HG03060 (cell line): Measurements from ENCODE around the gene GPR18.
"Not testable (repeated sequence)": the region's sequence is repeated elsewhere in the genome, so short reads cannot be mapped to it uniquely, and the experiment has no call there.

Experiments
- ATAC-seq: cut with Tn5 transposase; IDR thresholded peaks from one replicate; pipeline ENCODE4 v1.9.1; 2021; ENCODE audit warnings: low read depth, moderate number of reproducible peaks; ENCODE audit not compliant: unreplicated experiment

The GPR18 gene

DNA sequence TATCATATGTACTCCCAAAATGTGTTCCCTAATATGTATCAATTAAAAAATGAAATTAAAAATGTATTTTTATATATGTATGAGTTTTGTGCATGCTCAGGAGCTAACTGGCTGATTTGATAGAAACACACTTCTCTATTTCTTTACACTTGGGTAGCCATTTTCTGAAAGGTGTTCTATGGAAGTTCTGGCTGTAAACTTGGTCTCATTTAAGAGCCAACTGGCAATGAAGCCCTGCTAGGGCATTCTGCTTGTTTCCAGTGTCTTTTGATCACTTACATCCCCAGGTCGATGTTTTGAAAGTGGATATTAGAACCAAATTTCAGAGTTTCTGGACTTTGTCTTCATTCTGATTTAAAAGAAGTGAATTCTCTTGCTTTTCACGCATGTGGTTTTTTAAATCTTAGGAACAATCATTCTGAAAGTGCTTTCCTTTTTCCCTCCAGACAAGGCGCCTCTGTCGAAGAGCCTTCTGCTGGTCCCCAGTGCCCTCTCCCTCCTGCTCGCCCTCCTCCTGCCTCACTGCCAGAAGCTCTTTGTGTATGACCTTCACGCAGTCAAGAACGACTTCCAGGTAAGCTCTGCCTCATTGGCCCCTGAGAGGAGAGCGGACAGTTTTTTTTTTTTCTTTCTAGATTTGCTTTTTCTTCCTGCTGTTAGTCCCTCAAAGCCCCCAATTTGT, 20.1 kb downstream of the GPR18 start:
- ATAC-seq = no peak

DNA sequence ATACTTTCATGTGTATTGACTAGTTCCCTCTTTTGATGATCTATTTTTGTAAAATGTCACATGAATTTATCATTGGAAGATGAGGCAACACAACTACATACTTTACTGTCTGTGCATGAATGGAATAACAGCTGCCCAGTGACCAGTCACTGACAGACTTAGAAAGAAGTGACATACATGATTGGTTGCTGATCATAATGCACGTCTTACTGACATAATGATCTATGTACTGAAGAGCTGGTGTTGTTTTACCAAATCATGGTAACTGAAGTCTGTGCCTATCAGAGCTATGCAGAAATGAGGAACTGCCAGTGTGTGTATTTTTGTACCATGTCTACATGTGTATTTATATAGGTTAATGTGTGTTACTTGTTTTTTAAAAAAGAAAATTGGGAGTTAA, 26.5 kb downstream of the GPR18 start:
- no peak for ATAC-seq

- no peak for ATAC-seq
These were observed 27.2 kb downstream of the GPR18 start for GRCh38 chr13:99230991-99231390.

GRCh38 chr13:99230588-99230987, 27.6 kb downstream of the GPR18 start:
- ATAC-seq = not testable (repeated sequence)

DNA sequence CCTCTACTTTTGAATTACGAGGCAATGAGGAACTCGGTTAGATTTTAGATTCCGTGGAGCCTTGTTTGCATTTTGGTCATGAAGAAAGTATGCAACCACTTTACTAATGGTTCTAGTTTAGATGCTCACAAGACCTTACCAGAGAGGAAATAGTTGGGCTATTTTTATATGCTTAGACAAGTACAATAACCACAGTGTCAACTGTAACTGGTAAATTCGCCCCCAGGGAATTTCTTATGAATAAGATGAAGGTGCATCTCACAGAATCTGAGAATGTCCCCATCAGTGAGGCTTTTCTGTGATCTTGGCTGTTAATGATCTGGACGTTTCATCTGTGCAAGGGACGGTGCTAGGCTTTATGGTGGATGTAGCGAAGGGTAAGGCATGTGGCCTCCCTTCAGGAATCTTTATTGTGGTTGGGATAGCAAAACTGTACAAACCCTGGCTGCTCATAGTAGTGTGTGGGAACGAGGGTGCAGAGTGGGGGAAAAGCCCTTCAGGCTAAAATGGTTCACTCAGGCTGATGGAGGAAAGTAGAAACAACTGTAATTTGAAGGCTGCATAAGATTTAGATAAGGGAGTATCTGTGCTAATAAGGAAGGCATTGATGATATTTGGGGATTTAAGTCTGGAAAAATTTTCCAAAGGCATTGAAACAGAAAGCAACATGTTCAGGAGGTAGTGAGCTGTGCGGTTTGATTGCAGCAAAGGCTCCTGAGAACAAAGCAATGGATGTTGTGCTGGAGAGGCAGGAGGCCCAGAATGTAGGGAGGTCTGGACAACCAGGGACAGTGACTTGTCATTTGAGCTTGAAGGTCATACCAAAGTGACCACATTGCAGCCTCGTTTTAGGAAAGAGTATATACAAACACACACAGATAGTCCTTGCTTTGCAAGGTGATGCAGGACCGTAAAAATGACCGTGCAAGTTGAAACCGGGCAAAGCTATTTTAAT, 29.2 kb downstream of the GPR18 start:
- ATAC-seq = peak; percentile 97

- ATAC-seq = no peak
These were observed 30.1 kb downstream of the GPR18 start for GRCh38 chr13:99227909-99228688.

DNA sequence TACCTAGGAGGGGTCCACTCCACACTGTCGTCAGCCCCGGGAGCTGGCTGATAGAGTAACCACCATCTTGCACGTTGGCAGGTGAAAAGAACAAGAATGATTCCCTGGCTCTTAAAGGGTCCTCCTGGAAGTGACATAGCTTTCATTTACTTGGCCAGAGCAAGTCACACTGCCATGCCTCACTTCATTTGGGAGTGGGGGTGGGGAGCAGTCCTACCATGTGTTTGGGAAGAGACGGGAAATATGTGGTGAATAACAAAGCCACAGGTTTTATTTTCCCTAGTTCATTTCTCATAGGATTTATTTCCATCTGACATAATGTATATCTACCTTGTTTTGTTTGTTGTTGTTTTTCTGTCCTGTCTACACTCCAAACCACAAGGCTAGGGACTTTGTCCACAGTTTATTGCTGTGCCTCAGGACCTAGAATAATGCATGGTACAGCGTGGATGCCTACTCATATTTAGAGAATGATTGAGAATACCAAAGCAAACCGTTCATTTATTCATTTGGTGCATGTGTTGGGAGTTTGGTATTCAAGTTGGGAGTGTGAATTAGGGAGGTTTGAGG, 30.8 kb downstream of the GPR18 start:
- ATAC-seq = no peak

- ATAC-seq = no peak
These were observed 31.7 kb downstream of the GPR18 start for GRCh38 chr13:99226513-99226912.

DNA sequence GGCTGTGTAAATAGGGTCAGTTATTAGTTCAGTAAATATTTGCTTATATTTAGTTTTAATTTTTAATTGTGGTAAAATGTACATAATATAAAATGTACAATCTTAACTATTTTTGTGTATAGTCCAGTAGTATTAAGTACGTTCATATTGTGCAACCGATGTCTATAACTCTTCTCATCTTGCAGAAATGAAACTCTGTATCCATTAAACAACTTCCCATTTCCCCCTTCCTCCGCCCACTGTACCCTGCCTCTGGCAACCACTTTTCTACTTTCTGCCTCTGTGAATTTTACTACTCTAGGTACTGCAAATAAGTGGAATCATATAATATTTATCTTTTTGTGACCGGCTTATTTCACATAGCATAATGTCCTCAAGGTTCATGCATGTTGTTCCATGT, 33.1 kb downstream of the GPR18 start:
- no peak for ATAC-seq

DNA sequence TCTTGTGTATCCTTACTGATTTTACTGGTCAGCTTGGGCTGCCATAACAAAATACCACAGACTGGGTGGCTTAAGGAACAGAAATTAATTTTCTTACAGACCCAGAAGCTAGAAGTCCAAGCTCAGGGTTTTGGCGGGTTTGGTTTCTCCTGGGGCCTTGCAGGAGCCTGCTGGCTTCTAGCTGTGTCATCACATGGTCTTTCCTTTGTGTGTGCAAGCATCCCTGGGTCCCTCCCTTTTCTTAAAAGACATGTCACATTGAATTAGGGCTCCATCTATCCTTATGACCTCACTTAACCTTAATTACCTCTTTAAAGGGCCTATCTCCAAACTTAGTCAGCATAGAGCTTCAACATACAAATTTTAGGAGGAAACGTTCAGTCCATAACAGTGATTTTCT, 34.2 kb downstream of the GPR18 start:
- no peak for ATAC-seq

- ATAC-seq = no peak
These were observed 34.6 kb downstream of the GPR18 start for GRCh38 chr13:99223587-99223986.

DNA sequence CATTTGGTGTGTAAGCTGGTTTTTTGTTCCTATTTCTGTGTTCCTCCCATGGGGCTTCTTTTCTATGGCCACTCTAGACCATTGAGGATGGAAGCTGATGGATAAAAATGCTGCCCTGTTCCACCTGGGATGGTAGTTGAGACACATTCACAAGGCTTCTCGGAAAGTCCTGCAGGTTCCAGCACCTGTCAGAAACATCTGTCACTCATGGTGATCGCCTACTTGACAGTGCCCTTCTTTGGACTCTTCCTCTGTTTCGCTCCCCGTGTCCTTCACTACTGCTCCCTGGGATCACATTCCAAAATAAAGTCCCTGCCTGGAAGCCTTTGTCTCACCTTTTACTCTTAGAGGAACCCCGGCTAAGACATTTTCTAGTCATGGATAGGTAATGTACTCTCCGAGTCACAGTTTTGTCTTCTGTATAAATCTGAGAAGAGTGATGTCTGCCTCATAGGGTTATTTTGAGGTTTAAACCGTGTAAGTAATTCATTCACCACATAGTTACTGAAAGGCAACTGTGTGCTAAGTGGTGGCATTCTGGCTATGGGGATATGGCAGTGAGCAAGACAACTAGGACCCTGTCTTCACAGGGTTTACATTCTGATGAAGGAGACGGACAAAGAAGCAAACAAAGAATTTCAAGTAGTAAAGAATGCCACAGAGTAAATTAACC, 36.5 kb downstream of the GPR18 start:
- no peak for ATAC-seq

GRCh38 chr13:99220199-99220935, 37.8 kb downstream of the GPR18 start:
- ATAC-seq = no peak

DNA sequence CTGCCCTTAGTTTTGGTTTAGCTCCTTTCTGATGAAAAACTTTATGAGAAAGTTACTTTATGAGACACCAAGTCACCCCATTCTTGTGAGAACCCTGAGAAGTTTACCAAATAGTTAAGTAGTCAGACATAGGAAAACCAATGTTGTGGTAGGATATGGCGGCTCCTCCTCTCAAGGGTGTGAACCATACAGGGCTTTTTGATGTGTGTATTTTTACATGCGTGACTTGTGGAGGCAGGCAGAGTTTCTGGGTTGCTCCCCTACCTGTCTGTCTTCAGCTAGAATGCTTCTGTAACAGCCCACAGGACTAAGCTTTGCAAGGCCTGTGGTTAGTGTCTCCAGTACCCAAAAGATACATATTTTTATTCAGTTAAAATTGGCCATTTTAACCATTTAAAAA, 39.2 kb downstream of the GPR18 start:
- peak; percentile 45 for ATAC-seq

DNA sequence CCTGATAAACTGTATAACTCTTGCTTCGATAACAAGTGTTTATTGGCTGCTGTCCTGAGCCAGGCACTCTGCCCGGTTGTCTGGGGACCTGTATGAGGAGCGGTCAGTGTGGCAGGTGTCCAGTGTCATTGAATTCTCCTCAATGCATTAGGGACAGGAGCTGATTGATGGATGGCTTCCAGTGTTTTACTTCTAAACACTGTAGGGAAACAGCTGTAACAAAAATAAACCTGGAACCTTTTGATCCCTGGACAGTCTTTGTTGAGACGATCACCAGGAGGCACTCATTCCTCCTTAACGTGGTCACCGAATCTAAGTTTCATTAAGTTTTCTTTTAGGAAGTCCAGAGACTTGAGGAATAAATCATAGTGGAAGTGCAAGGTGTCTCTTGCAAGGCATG, 39.6 kb downstream of the GPR18 start:
- ATAC-seq = no peak

- no peak for ATAC-seq
These were observed 40.1 kb downstream of the GPR18 start for GRCh38 chr13:99218126-99218525.

- ATAC-seq = no peak
These were observed 40.6 kb downstream of the GPR18 start for GRCh38 chr13:99217461-99218110.

GRCh38 chr13:99215184-99215830, 42.9 kb downstream of the GPR18 start:
- no peak for ATAC-seq
